Progenitor cell of endocrine pancreas (in vitro differentiated cells): ENCODE data around the gene RPL23. TPM values are rescaled to one million over a fixed set of nuclear protein-coding genes. Genes with fewer than 3 reads are reported as not detected.

Source experiments
- DNase-seq: peaks from one replicate; pipeline ENCODE4 v3.0.0; 2021; ENCODE audit warnings: low spot score; ENCODE audit not compliant: unreplicated experiment
- H3K27ac Mint-ChIP-seq: 2 replicates; pipeline ENCODE4 v1.8.0; 2021; ENCODE audit warnings: mild to moderate bottlenecking, moderate library complexity, mixed read lengths
- H3K27me3 Mint-ChIP-seq: 2 replicates; pipeline ENCODE4 v1.8.0; 2021; ENCODE audit warnings: mixed read lengths
- H3K36me3 Mint-ChIP-seq: 2 replicates; pipeline ENCODE4 v1.8.0; 2022; ENCODE audit warnings: mixed read lengths; ENCODE audit not compliant: insufficient read depth
- H3K4me1 Mint-ChIP-seq: 2 replicates; pipeline ENCODE4 v1.8.0; 2021; ENCODE audit warnings: low read depth, mixed read lengths
- H3K4me3 Mint-ChIP-seq: 2 replicates; pipeline ENCODE4 v1.8.0; 2021; ENCODE audit warnings: low read depth, mild to moderate bottlenecking, moderate library complexity, mixed read lengths
- H3K9me3 Mint-ChIP-seq: 2 replicates; pipeline ENCODE4 v1.8.0; 2021; ENCODE audit warnings: low read depth, mixed read lengths
- total RNA-seq: library from RNA; stranded (reverse); gene quantifications from 2 replicates; pipeline ENCODE4 v1.2.1, GENCODE V29; 2021
- TF ChIP-seq, protein P1 (sequence below): fragments of 200-600 bp; sonication (generic); IDR thresholded peaks from one replicate; pipeline ENCODE4 v1.5.0; 2021; ENCODE audit warnings: antibody characterized with exemption, mild to moderate bottlenecking; ENCODE audit not compliant: unreplicated experiment

RPL23 gene
- total RNA-seq, 1 donor from 2014 or later: 1,623 TPM

DNA sequence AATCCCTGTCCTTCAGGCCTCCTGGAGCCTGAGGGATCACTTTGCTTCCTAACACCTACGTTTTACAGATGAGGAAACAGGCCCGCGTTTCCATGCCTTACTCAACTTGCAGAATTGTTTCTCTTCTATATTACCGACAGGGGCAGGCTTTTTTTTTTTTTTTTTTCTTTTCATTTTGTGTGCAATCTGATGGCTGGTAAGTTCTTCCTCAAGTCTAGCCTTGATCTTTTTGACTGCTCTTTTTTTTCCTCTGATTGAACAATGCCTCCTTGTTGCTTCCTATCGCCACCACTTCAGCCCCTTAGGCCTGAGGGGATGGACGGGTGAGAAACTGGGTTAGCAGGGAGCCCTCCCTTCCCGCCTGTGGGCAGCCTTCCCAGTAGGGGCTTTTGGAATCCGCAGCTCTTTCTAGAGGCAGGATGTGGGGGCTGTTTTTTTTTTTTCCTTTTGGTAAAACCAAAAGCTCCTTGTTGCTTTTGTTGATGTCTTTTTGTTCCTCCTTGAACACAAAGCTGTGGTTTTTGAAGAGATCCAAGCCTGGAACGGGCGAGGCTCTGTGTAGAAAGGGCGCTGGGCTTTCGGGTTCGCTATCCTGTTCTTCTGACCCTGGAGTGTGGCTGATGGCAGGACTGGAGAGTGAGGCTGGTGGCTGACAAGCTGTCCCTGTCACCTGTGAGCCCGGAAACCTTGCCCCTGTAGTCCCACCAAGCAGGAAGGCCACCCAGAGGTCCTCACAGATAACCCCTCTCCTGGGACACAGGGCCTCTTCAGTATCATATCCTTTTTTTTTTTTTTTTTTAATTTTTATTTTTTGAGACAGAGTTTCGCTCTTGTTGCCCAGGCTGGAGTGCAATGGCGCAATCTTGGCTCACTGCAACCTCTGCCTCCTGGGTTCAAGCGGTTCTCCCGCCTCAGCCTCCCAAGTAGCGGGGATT, 30.3 kb upstream of the RPL23 start:
- Mint-ChIP-seq H3K4me3 (no peak overlapping the region), H3K4me1 (peaks cover 37% of the 10 kb centered on the region), H3K27ac (no peak overlapping the region), H3K27me3 (no peaks in the 10 kb centered on the region), H3K36me3 (peaks cover 13% of the 10 kb centered on the region), H3K9me3 (no peaks in the 10 kb centered on the region)
- DNase-seq: no peak
- TF ChIP-seq, protein P1, sequence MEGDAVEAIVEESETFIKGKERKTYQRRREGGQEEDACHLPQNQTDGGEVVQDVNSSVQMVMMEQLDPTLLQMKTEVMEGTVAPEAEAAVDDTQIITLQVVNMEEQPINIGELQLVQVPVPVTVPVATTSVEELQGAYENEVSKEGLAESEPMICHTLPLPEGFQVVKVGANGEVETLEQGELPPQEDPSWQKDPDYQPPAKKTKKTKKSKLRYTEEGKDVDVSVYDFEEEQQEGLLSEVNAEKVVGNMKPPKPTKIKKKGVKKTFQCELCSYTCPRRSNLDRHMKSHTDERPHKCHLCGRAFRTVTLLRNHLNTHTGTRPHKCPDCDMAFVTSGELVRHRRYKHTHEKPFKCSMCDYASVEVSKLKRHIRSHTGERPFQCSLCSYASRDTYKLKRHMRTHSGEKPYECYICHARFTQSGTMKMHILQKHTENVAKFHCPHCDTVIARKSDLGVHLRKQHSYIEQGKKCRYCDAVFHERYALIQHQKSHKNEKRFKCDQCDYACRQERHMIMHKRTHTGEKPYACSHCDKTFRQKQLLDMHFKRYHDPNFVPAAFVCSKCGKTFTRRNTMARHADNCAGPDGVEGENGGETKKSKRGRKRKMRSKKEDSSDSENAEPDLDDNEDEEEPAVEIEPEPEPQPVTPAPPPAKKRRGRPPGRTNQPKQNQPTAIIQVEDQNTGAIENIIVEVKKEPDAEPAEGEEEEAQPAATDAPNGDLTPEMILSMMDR: no peak

DNA sequence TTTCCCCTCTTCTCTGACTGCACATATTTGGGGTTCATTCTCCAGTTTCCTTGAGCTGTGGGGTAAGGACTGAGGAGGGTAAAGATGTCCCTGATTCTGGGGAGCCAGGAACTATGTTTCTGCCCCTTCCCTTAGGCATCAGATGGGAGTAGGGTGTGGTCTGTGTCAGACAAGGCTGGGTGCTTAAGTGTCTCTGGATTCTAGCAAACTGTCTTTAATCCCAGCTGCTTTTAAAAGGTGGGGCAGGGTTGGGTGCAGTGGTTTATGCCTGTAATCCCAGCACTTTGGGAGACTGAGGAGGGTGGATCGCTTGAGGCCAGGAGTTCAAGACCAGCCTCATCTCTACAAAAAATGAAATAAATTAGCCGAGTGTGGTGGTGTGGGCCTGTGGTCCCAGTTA, 29.3 kb upstream of the RPL23 start:
- no peak overlapping the region for H3K27ac Mint-ChIP-seq
- peaks cover 44% of the 10 kb centered on the region for H3K4me1 Mint-ChIP-seq
- H3K9me3 Mint-ChIP-seq: no peaks in the 10 kb centered on the region
- TF ChIP-seq, protein P1: no peak
- no peak for DNase-seq
- H3K27me3 Mint-ChIP-seq: no peaks in the 10 kb centered on the region
- H3K4me3 Mint-ChIP-seq: no peak overlapping the region
- peaks cover 15% of the 10 kb centered on the region for H3K36me3 Mint-ChIP-seq

DNA sequence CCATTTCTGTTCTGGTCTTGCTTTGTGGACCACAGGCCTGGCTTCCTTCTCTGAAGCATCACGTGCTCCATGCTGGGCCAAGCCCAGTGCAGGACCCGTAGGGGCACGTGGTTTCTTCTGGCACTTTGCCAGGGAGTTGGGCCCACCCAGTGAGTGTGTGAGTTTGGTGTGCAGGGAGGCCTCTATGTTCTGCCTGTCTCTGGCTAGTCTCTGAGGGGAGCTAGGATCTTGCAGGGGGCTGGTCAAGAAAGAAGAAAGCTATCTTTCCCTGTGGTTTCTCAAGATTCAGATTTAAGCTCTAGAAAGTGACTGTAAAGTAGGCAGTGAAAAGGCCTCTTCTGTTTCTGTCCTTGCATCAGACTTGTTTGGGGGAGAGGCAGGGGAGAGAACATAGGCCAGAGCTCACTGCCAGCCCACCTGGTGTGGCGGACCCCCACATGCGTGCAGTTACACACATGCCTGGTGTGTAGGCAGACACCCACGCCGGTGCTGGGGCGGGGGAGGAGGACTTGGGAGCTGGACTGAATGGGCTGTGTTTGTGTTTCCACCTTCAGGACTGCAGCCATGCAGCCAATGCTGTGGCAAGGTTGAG, 28.2 kb upstream of the RPL23 start:
- Mint-ChIP-seq H3K4me3 (no peak overlapping the region), H3K27ac (peak overlapping the region; percentile 89), H3K27me3 (no peaks in the 10 kb centered on the region), H3K36me3 (peaks cover 15% of the 10 kb centered on the region), H3K4me1 (peaks cover 44% of the 10 kb centered on the region), H3K9me3 (no peaks in the 10 kb centered on the region)
- no peak for DNase-seq
- TF ChIP-seq, protein P1: no peak

DNA sequence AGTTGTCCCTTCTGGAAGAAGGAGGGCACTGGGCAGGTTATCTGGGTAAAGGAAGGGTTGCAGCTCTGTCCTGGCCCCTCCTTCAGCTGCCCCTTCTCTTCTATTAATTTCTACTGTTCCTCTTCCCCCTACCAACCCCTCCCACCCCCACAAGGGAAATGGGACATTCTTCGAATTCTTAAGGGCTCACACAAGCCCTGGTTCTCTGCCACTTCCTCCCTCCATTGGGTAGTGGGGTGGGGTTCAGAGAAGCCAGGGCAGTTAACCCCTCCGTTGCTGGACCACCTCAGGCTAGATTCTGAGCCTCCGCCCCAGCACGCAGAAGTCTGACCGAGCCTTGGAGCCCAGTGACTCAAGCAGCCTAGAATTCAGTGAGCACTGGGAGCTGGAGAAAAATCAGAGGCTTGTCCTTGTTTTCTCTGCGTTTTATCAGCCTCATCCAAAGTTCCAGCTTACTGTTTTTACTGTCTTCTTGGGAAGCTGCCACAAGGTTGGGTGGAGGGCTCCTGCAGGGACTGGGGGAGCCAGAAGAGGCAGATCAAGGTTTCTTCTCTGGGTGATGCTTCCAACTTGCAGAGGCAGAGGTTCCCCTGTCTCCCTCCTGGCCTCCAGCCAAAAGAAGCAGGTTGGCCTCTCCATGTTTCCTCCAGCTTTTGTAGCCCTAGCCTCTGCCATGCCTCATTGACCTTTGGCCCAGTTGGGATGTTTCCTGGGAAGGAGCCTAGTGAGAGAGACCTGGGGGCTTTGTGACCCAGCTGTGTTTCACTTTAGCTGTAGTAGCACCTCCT, 26.6 kb upstream of the RPL23 start:
- Mint-ChIP-seq H3K27ac (peak overlapping the region; percentile 80), H3K4me3 (peak overlapping the region; percentile 29), H3K36me3 (peaks cover 15% of the 10 kb centered on the region), H3K27me3 (no peaks in the 10 kb centered on the region), H3K4me1 (peaks cover 33% of the 10 kb centered on the region), H3K9me3 (no peaks in the 10 kb centered on the region)
- no peak for DNase-seq
- TF ChIP-seq, protein P1: no peak
